ENCODE measurements around the gene OXTR. TPM values are rescaled to one million over a fixed set of nuclear protein-coding genes. Genes with fewer than 3 reads are reported as not detected.

The OXTR gene
- total RNA-seq, 3 donors from 2014 or later = 0.19 to 0.70 (median 0.52) TPM

DNA sequence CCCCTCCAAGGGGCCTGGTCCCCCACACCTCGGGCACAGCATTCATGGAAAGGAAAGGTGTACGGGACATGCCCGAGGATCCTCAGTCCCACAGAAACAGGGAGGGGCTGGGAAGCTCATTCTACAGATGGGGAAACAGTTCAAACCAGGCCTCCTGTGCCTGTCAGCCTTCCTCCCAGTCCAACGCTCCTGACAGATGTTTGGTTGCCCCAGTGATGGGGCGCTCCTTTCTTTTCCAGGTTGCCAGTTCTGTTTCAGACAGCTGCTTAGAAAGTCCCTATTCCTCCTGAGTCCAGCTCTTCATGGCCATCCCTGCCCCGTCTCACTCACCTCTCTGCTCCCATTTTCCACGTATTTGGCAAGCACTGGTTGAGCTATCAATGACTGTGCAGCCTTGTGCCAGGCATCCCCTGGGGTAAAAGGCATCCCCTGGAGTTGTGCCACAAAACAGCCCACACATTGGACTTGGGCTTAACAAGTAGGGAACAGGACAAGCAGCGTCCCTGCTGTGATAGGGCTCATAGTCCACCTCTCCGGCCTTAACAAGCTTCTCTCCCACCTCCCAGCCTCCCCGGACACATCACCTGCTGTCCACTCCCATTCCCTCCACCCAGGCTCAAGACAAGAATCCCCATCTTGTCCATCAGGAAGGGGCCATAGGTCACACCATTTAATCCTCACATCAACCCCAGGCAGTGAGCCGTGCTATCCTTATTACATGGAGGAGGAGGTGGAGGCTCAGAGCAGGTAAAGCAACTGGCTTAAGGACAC is 6.6 kb downstream of the OXTR start:
- no peaks in the 10 kb centered on the region for H3K36me3 ChIP-seq (ENCODE audit: low read depth)
- DNase-seq (no peak), ATAC-seq (no peak)
- TF ChIP-seq CTCF (IDR thresholded peaks at IDR 0.05) = no peak
- no peak overlapping the region for H3K4me3 ChIP-seq
- no peaks in the 10 kb centered on the region for H3K9me3 ChIP-seq
- H3K4me1 ChIP-seq (ENCODE audit: low read depth) = peaks cover 3% of the 10 kb centered on the region
- intact Hi-C loops (cut with DNase I, micrococcal nuclease) = no loop called here

- Histone ChIP-seq H3K9me3 (no peaks in the 10 kb centered on the region), H3K4me3 (no peak overlapping the region), H3K4me1 (ENCODE audit: low read depth) (no peaks in the 10 kb centered on the region), H3K36me3 (ENCODE audit: low read depth) (no peaks in the 10 kb centered on the region)
- no peak for TF ChIP-seq CTCF (IDR thresholded peaks at IDR 0.05)
- no peak for ATAC-seq
- DNase-seq = no peak
- intact Hi-C loops (cut with DNase I, micrococcal nuclease) = no loop called here
Measured at GRCh38 chr3:8761866-8762265, 7.5 kb downstream of the OXTR start.

DNA sequence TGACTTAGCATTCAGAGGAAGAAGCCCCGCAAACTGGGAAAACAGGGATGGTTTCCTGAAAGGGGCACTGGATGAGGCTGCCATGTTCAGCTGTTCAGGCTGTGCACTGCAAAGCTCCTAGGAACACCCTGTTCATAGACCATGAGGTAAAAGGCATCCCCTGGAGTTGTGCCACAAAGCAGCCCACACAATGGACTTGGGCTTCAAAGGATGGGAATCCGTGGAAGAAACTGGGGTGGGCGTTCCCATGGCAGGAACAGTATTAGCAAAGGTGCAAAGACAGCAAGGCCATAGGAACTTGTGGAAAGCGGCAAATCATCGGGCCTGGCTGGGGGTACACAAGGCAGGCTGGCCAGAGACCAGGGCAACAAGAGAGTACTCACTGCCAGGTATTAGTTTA is 8.9 kb downstream of the OXTR start:
- Histone ChIP-seq H3K9me3 (no peaks in the 10 kb centered on the region), H3K4me1 (ENCODE audit: low read depth) (no peaks in the 10 kb centered on the region), H3K4me3 (no peak overlapping the region), H3K36me3 (ENCODE audit: low read depth) (no peaks in the 10 kb centered on the region)
- intact Hi-C loops (cut with DNase I, micrococcal nuclease) = no loop called here
- ATAC-seq (no peak), DNase-seq (no peak)
- TF ChIP-seq CTCF (IDR thresholded peaks at IDR 0.05) = no peak

DNA sequence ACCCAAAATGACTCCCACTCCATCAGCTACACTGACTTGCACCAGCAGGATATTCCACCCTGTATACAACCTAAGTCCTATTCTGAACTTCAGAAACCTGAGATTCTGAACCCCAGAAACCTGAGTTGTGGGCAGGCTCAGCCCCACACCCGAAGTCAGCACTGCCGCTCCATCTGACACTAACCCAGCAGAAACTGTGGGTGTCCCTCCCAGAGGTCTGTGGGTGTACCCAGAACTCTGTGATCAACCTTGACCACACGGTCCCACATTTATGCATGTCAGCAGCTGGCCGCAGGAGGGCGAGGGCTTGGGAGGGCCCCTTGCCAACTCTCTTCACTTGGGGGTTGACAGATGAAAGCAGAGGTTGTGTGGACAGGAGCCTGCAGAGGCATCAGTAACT is 9.3 kb downstream of the OXTR start:
- intact Hi-C loops (cut with DNase I, micrococcal nuclease) = no loop called here
- no peaks in the 10 kb centered on the region for H3K4me1 ChIP-seq (ENCODE audit: low read depth)
- no peaks in the 10 kb centered on the region for H3K36me3 ChIP-seq (ENCODE audit: low read depth)
- H3K4me3 ChIP-seq = no peak overlapping the region
- DNase-seq (no peak), ATAC-seq (no peak)
- no peak for TF ChIP-seq CTCF (IDR thresholded peaks at IDR 0.05)
- H3K9me3 ChIP-seq = no peaks in the 10 kb centered on the region

- DNase-seq (no peak), ATAC-seq (no peak)
- no peak for TF ChIP-seq CTCF (IDR thresholded peaks at IDR 0.05)
- no peak overlapping the region for H3K4me3 ChIP-seq
- intact Hi-C loops (cut with DNase I, micrococcal nuclease) = no loop called here
- no peaks in the 10 kb centered on the region for H3K9me3 ChIP-seq
- no peaks in the 10 kb centered on the region for H3K4me1 ChIP-seq (ENCODE audit: low read depth)
- H3K36me3 ChIP-seq (ENCODE audit: low read depth) = no peaks in the 10 kb centered on the region
Measured at GRCh38 chr3:8759038-8759707, 10.2 kb downstream of the OXTR start.

Measured in mucosa of descending colon (tissue), 3 donors.